GM10248 (cell line): ENCODE data around the gene GORASP2.
"Not testable (repeated sequence)": the region's sequence is repeated elsewhere in the genome, so short reads cannot be mapped to it uniquely, and the experiment has no call there.

ENCODE experiments used
- CTCF ChIA-PET: fragments of 300-600 bp; sonication (Branson Sonifier 250); formaldehyde crosslinking; extraction: SDS; loops from one replicate; lab custom pipeline; 2021; ENCODE audit warnings: antibody characterized with exemption; lab: Yijun Ruan, JAX
- POLR2A ChIA-PET: fragments of 350-650 bp; sonication (Branson Sonifier 250); formaldehyde crosslinking; extraction: SDS; loops from one replicate; lab custom pipeline; 2020; ENCODE audit warnings: antibody characterized with exemption; lab: Yijun Ruan, JAX
- DNase-seq: peaks from one replicate; pipeline ENCODE4 v3.0.0; 2012; ENCODE audit errors: extremely low spot score
- TF ChIP-seq, protein P1 (sequence below): IDR thresholded peaks from 2 replicates; pipeline ENCODE4 v1.5.1; 2012; ENCODE audit warnings: mild to moderate bottlenecking, low read depth; ENCODE audit errors: extremely low read depth, missing control alignments, control extremely low read depth

GORASP2 gene

DNA sequence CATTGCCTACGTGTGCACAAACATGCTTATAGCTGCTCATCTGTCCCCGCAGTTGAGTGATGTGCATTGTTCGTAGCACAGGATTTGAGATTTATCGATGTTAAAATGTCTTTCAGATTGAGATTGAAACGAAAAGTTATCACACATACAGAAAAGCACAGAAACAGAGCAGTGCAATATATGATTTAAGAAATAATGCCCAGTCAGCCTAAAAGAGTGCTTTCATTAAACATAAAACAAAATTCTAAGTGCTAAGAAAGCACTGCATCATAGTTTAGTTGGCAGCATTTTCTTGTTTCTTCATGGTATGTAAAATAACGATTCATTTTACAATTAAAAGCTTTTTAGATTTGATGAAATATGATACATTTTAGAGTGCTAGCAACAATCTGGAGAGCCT is 31.9 kb upstream of the GORASP2 start:
- ChIA-PET CTCF (interaction anchor here (1.4 to 4.4 kb wide), 4 partner anchors 10 to 1495 kb away, joined by 3 to 33 read pairs (median 6); no protein-coding TSS in a partner anchor), POLR2A (no interaction called here)

GRCh38 chr2:170905864-170906263 is 23.2 kb upstream of the GORASP2 start:
- CTCF ChIA-PET: interaction anchor here (0.8 to 1.7 kb wide), 2 partner anchors 10 to 33 kb away, joined by 3 to 5 read pairs; no protein-coding TSS in a partner anchor
- POLR2A ChIA-PET: no interaction called here
- TF ChIP-seq, protein P1, sequence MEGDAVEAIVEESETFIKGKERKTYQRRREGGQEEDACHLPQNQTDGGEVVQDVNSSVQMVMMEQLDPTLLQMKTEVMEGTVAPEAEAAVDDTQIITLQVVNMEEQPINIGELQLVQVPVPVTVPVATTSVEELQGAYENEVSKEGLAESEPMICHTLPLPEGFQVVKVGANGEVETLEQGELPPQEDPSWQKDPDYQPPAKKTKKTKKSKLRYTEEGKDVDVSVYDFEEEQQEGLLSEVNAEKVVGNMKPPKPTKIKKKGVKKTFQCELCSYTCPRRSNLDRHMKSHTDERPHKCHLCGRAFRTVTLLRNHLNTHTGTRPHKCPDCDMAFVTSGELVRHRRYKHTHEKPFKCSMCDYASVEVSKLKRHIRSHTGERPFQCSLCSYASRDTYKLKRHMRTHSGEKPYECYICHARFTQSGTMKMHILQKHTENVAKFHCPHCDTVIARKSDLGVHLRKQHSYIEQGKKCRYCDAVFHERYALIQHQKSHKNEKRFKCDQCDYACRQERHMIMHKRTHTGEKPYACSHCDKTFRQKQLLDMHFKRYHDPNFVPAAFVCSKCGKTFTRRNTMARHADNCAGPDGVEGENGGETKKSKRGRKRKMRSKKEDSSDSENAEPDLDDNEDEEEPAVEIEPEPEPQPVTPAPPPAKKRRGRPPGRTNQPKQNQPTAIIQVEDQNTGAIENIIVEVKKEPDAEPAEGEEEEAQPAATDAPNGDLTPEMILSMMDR: no peak
- no peak for DNase-seq

More for the DNA sequence above, 31.9 kb upstream of the GORASP2 start:
- TF ChIP-seq, protein P1: no peak
- no peak for DNase-seq

GRCh38 chr2:170911314-170911889 is 17.7 kb upstream of the GORASP2 start:
- ChIA-PET POLR2A (no interaction called here), CTCF (interaction anchor here (1.0 to 1.1 kb wide), 2 partner anchors 12 to 18 kb away, joined by 3 to 4 read pairs; partner anchors contain the start of gene GORASP2)
- TF ChIP-seq, protein P1: no peak
- DNase-seq: no peak

- CTCF ChIA-PET: interaction anchor here (1.5 kb wide), 1 partner anchor 14 kb away, joined by 5 read pairs; the partner anchor contains the start of gene GORASP2
- POLR2A ChIA-PET, DNase-seq: not testable (repeated sequence)
Observed at GRCh38 chr2:170914994-170915666, 13.9 kb upstream of the GORASP2 start.

DNA sequence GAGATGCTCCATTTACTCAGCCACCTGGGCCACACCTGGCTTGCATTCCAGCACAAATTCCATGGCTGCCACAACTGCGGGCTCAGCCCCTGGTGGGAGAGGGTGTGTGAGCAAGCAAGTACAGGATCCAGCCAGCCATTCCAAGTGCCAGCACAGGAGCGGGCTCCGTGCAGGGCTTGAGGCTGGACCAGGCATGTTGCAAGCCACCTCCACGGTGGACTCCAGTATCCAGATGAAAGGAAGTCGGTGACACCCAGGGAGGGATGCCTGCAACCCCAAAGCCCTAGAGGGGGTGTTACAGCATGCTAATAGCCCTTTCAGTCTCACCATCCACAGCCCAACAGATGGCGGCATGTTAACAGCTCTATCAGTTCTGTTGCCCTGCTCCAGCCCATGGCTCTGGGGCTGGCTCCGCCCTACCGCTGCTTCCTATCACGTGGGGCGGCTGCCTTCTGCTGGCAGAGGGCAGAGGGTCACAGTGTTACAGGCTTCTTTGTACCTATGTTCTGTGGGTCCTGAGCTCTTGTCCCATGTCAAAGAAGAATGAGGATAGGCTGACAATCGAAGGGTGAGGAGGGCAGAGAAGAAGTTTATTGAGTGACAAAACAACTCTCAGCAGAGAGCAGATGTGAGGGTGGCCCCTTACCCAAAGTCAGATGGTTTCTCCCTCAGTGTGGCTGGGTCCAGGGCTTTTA is 11.7 kb upstream of the GORASP2 start:
- TF ChIP-seq, protein P1: no peak
- ChIA-PET CTCF (interaction anchor here (1.0 kb wide), 1 partner anchor 12 kb away, joined by 3 read pairs; the partner anchor contains the start of gene GORASP2), POLR2A (no interaction called here)
- no peak for DNase-seq

DNA sequence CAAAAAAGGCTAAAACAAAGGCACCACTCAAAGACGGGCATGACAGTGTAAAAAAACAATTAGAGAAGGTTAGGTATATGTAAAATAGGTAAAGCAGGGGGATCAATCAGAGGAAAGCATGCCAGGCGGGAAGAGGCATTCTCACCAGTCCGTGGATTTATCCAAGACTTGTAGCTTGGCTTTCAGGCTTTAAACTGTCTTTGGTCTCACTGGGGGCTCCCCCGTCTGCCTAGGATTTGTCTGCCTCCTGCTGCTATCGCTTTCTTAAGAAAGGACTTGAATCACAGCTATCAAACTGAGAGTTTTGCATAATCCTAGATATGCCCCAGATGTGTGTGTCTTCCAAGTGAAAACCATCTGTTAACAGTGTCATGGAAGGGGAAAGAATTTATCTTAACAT is 11.1 kb upstream of the GORASP2 start:
- POLR2A ChIA-PET: no interaction called here
- DNase-seq: no peak
- CTCF ChIA-PET: interaction anchor here (1.0 kb wide), 1 partner anchor 11 kb away, joined by 3 read pairs; the partner anchor contains the start of gene GORASP2
- TF ChIP-seq, protein P1: no peak

DNA sequence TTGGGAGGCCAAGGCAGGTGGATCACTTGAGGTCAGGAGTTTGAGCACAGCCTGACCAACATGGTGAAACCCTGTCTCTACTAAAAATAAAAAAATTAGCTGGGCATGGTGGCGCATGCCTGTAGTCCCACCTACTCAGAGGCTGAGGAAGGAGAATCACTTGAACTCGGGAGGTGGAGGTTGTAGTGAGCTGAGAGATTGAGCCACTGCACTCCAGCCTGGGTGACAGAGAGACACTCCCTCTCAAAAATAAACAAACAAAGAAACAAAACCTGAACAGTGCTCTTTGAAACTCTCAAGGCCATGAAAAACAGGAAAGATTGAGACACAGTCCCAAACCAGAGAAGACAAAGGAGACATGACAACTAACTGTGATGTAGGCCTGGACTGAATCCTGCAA is 7.2 kb upstream of the GORASP2 start:
- POLR2A ChIA-PET, CTCF ChIA-PET, DNase-seq: not testable (repeated sequence)
